OCI-LY3 (cell line): ENCODE measurements around the gene KIF12.

Source experiments
- H2AFZ ChIP-seq: fragments of 200-600, 300-600 bp; shearing (Covaris generic); 2 replicates; pipeline ENCODE4 v1.6.0; 2014; ENCODE audit warnings: antibody characterized with exemption, low read depth, low read length
- H3K27ac ChIP-seq: fragments of 200-600, 300-600 bp; sonication (generic); 2 replicates; pipeline ENCODE4 v1.5.1; 2014; ENCODE audit warnings: mild to moderate bottlenecking, low read length, moderate library complexity, mixed read lengths
- H3K27me3 ChIP-seq: fragments of 200-600, 300-600 bp; sonication (generic); 2 replicates; pipeline ENCODE4 v1.6.1; 2014; ENCODE audit warnings: low read depth, low read length, mixed read lengths
- H3K36me3 ChIP-seq: fragments of 200-600, 300-600 bp; sonication (generic); replicated peaks from 2 replicates; pipeline ENCODE3; 2014; ENCODE audit warnings: low read depth, low read length, mixed read lengths
- H3K4me1 ChIP-seq: fragments of 300-600, 200-600 bp; sonication (generic); 2 replicates; pipeline ENCODE4 v1.6.1; 2014; ENCODE audit warnings: low read length, mixed read lengths
- H3K4me2 ChIP-seq: fragments of 200-600, 300-600 bp; sonication (generic); 2 replicates; pipeline ENCODE4 v1.6.1; 2014; ENCODE audit warnings: low read length, mixed read lengths
- H3K4me3 ChIP-seq: fragments of 300-600, 200-600 bp; sonication (generic); 2 replicates; pipeline ENCODE4 v1.5.1; 2014; ENCODE audit warnings: antibody characterized with exemption, mild to moderate bottlenecking, low read length, moderate library complexity
- H3K79me2 ChIP-seq: fragments of 300-600, 200-600 bp; shearing (Covaris generic); 2 replicates; pipeline ENCODE4 v1.6.1; 2014; ENCODE audit warnings: mild to moderate bottlenecking, low read length, mixed read lengths
- H3K9ac ChIP-seq: fragments of 300-600, 200-600 bp; shearing (Covaris generic); 2 replicates; pipeline ENCODE4 v1.6.0; 2014; ENCODE audit warnings: mild to moderate bottlenecking, low read length, moderate library complexity
- H3K9me3 ChIP-seq: fragments of 200-600, 300-600 bp; shearing (Covaris generic); 2 replicates; pipeline ENCODE4 v1.6.1; 2014; ENCODE audit warnings: low read length, mixed read lengths; ENCODE audit not compliant: insufficient read depth
- H4K20me1 ChIP-seq: fragments of 200-600, 300-600 bp; sonication (generic); 2 replicates; pipeline ENCODE4 v1.6.1; 2016; ENCODE audit warnings: low read length, mixed read lengths; ENCODE audit not compliant: insufficient read depth
- EZH2phosphoT487 ChIP-seq: fragments of 200-600 bp; shearing (Covaris generic); IDR thresholded peaks from 2 replicates; pipeline ENCODE4 v1.6.1; 2018; ENCODE audit warnings: antibody characterized with exemption, mixed run types, low read depth
- TF ChIP-seq, protein P1 (sequence below): fragments of 200-600, 300-600 bp; sonication (generic); IDR thresholded peaks from 2 replicates; pipeline ENCODE4 v1.5.1; 2014; ENCODE audit warnings: antibody characterized with exemption, low read length, low read depth

The KIF12 gene

GRCh38 chr9:114061830-114062474 is 37.1 kb downstream of the KIF12 start:
- Histone ChIP-seq H3K4me2 (no peak overlapping the region), H3K4me1 (no peaks in the 10 kb centered on the region), H4K20me1 (no peaks in the 10 kb centered on the region), H3K36me3 (no peaks in the 10 kb centered on the region), H3K27ac (no peak overlapping the region), H3K4me3 (no peak overlapping the region), H3K9ac (no peak overlapping the region), H3K79me2 (no peaks in the 10 kb centered on the region), H3K9me3 (no peaks in the 10 kb centered on the region), H2AFZ (no peak overlapping the region), H3K27me3 (peaks cover 30% of the 10 kb centered on the region)
- TF ChIP-seq EZH2phosphoT487: no peak
- TF ChIP-seq, protein P1, sequence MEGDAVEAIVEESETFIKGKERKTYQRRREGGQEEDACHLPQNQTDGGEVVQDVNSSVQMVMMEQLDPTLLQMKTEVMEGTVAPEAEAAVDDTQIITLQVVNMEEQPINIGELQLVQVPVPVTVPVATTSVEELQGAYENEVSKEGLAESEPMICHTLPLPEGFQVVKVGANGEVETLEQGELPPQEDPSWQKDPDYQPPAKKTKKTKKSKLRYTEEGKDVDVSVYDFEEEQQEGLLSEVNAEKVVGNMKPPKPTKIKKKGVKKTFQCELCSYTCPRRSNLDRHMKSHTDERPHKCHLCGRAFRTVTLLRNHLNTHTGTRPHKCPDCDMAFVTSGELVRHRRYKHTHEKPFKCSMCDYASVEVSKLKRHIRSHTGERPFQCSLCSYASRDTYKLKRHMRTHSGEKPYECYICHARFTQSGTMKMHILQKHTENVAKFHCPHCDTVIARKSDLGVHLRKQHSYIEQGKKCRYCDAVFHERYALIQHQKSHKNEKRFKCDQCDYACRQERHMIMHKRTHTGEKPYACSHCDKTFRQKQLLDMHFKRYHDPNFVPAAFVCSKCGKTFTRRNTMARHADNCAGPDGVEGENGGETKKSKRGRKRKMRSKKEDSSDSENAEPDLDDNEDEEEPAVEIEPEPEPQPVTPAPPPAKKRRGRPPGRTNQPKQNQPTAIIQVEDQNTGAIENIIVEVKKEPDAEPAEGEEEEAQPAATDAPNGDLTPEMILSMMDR: no peak

- Histone ChIP-seq H3K9ac (no peak overlapping the region), H3K27me3 (peaks cover 30% of the 10 kb centered on the region), H3K4me2 (no peak overlapping the region), H3K27ac (no peak overlapping the region), H3K4me1 (no peaks in the 10 kb centered on the region), H3K79me2 (no peaks in the 10 kb centered on the region), H3K36me3 (no peaks in the 10 kb centered on the region), H3K4me3 (no peak overlapping the region), H4K20me1 (no peaks in the 10 kb centered on the region), H2AFZ (no peak overlapping the region), H3K9me3 (no peaks in the 10 kb centered on the region)
- no peak for TF ChIP-seq EZH2phosphoT487
- TF ChIP-seq, protein P1: no peak
These were observed 37.8 kb downstream of the KIF12 start for GRCh38 chr9:114061292-114061691.

DNA sequence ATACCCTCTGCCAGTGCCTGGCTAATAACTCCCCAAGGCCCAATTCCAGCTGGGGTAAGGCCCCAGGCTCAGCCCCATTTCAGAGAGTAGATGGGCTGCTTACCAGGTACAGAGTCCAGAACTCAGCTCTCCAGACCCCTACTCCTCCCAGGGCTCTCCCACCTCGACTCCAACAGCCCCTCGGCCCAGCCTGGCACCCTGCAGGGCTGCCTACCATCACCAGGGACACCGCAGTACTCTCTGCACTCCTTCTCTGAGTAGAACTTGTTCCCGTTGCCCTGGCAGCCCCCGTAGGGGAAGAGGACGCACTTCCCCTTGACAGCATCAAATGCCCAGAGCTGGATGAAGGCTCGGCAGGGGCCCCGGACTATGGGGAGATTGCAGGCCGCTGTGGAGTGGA is 38.4 kb downstream of the KIF12 start:
- no peaks in the 10 kb centered on the region for H3K79me2 ChIP-seq
- H2AFZ ChIP-seq: no peak overlapping the region
- H3K36me3 ChIP-seq: no peaks in the 10 kb centered on the region
- H3K4me1 ChIP-seq: no peaks in the 10 kb centered on the region
- no peaks in the 10 kb centered on the region for H3K9me3 ChIP-seq
- no peak overlapping the region for H3K4me3 ChIP-seq
- H3K4me2 ChIP-seq: no peak overlapping the region
- TF ChIP-seq, protein P1: no peak
- TF ChIP-seq EZH2phosphoT487: no peak
- H3K27ac ChIP-seq: no peak overlapping the region
- H4K20me1 ChIP-seq: no peaks in the 10 kb centered on the region
- no peak overlapping the region for H3K9ac ChIP-seq
- peaks cover 25% of the 10 kb centered on the region for H3K27me3 ChIP-seq

DNA sequence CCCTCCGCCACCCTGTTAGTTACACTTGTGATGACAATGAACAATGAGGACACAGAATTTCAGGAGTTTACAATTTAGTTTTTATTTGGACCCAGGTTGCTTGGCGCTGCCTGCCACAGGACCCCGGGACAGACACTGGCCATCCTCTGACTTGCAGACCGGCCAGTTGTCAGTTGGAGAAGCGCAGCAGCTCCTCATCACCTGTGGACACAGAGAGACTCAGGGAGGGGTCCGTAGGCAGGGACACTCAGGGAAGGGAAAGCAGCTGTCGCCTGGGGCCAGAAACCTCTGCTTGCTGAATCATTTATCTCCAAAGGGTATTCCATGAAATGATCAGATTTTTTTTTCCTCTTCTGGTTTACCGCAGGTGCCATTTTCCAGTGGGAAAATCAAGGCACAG is 39.0 kb downstream of the KIF12 start:
- no peak overlapping the region for H3K4me3 ChIP-seq
- no peak overlapping the region for H3K27ac ChIP-seq
- H2AFZ ChIP-seq: no peak overlapping the region
- H3K27me3 ChIP-seq: peaks cover 25% of the 10 kb centered on the region
- H3K4me2 ChIP-seq: no peak overlapping the region
- no peaks in the 10 kb centered on the region for H3K36me3 ChIP-seq
- TF ChIP-seq, protein P1: no peak
- TF ChIP-seq EZH2phosphoT487: no peak
- no peaks in the 10 kb centered on the region for H3K79me2 ChIP-seq
- H4K20me1 ChIP-seq: no peaks in the 10 kb centered on the region
- H3K9me3 ChIP-seq: no peaks in the 10 kb centered on the region
- no peaks in the 10 kb centered on the region for H3K4me1 ChIP-seq
- no peak overlapping the region for H3K9ac ChIP-seq
